GM21381 (cell line): ENCODE results near the gene UNC119B.
"Not testable (repeated sequence)": the region's sequence is repeated elsewhere in the genome, so short reads cannot be mapped to it uniquely, and the experiment has no call there.

Source experiments
- ATAC-seq: cut with Tn5 transposase; IDR thresholded peaks from one replicate; pipeline ENCODE4 v1.9.1; 2021; ENCODE audit warnings: mild to moderate bottlenecking, moderate library complexity; ENCODE audit not compliant: unreplicated experiment

The UNC119B gene

GRCh38 chr12:120710031-120710804, at the start of gene UNC119B:
Gene UNC119B (plus strand): TSS chr12:120710458. CDS start chr12:120710475, 17 bp downstream.
- ATAC-seq: peak; percentile 69

GRCh38 chr12:120661432-120661831, 48.8 kb upstream of the UNC119B start:
- ATAC-seq: no peak

GRCh38 chr12:120662879-120663278, 47.4 kb upstream of the UNC119B start:
- no peak for ATAC-seq

- ATAC-seq: no peak
Measured at GRCh38 chr12:120663741-120664140, 46.5 kb upstream of the UNC119B start.

GRCh38 chr12:120666571-120667390, 43.5 kb upstream of the UNC119B start:
- ATAC-seq: no peak

- ATAC-seq: no peak
Measured at GRCh38 chr12:120668091-120668867, 42.0 kb upstream of the UNC119B start.

GRCh38 chr12:120668868-120669840, 41.1 kb upstream of the UNC119B start:
- peak; percentile 58 for ATAC-seq

- ATAC-seq: not testable (repeated sequence)
Measured at GRCh38 chr12:120670237-120670636, 40.0 kb upstream of the UNC119B start.

GRCh38 chr12:120670667-120671066, 39.6 kb upstream of the UNC119B start:
- no peak for ATAC-seq

- ATAC-seq: no peak
Measured at GRCh38 chr12:120674097-120674636, 36.1 kb upstream of the UNC119B start.

GRCh38 chr12:120677765-120678473, 32.3 kb upstream of the UNC119B start:
- ATAC-seq: peak; percentile 44

- peak; percentile 12 for ATAC-seq
Measured at GRCh38 chr12:120678572-120678971, 31.7 kb upstream of the UNC119B start.

- no peak for ATAC-seq
Measured at GRCh38 chr12:120680165-120680738, 30.0 kb upstream of the UNC119B start.

GRCh38 chr12:120684523-120684932, 25.7 kb upstream of the UNC119B start:
- no peak for ATAC-seq

- no peak for ATAC-seq
Measured at GRCh38 chr12:120685522-120685921, 24.7 kb upstream of the UNC119B start.

GRCh38 chr12:120686151-120686689, 24.0 kb upstream of the UNC119B start:
- peak; percentile 69 for ATAC-seq

- peak; percentile 68 for ATAC-seq
Measured at GRCh38 chr12:120686690-120687577, 23.3 kb upstream of the UNC119B start, which contains the start of gene MLEC. Gene MLEC (plus strand): TSS chr12:120687149. CDS start chr12:120687297, 148 bp downstream.
